HG03460 (cell line): Measurements from ENCODE around the gene PUS3.
A peak's percentile ranks its signal among the peaks of the same experiment; 100 is the strongest.

Experiments used
- ATAC-seq: cut with Tn5 transposase; IDR thresholded peaks from one replicate; pipeline ENCODE4 v1.9.1; 2021; ENCODE audit not compliant: unreplicated experiment

PUS3 gene

GRCh38 chr11:125902927-125903710, at the start of gene PUS3:
Gene PUS3, minus strand, starts transcription at chr11:125903206. Its CDS starts 6,922 bp downstream, at chr11:125896284.
- peak; percentile 99 for ATAC-seq

GRCh38 chr11:125952559-125952958, 49.6 kb upstream of the PUS3 start:
- no peak for ATAC-seq

GRCh38 chr11:125951731-125952130, 48.7 kb upstream of the PUS3 start:
- ATAC-seq: no peak

GRCh38 chr11:125950696-125951651, 48.0 kb upstream of the PUS3 start:
- ATAC-seq: no peak

- ATAC-seq: no peak
Measured at GRCh38 chr11:125950178-125950490, 47.1 kb upstream of the PUS3 start.

GRCh38 chr11:125949271-125950177, 46.5 kb upstream of the PUS3 start:
- no peak for ATAC-seq

- ATAC-seq: no peak
Measured at GRCh38 chr11:125948278-125949051, 45.5 kb upstream of the PUS3 start.

GRCh38 chr11:125947419-125948277, 44.6 kb upstream of the PUS3 start:
- no peak for ATAC-seq

GRCh38 chr11:125946712-125947418, 43.9 kb upstream of the PUS3 start:
- no peak for ATAC-seq

- ATAC-seq: no peak
Measured at GRCh38 chr11:125945797-125946520, 43.0 kb upstream of the PUS3 start, which contains the start of gene VSIG10L2. Gene VSIG10L2, plus strand, starts transcription at chr11:125946044. Its CDS starts 12 bp downstream, at chr11:125946056.

GRCh38 chr11:125945011-125945796, 42.2 kb upstream of the PUS3 start:
- ATAC-seq: no peak

- no peak for ATAC-seq
Measured at GRCh38 chr11:125944350-125945010, 41.5 kb upstream of the PUS3 start.

GRCh38 chr11:125943661-125944349, 40.8 kb upstream of the PUS3 start:
- no peak for ATAC-seq

GRCh38 chr11:125942771-125943428, 39.9 kb upstream of the PUS3 start:
- ATAC-seq: no peak
